BJ (cell line): ENCODE results near the gene APOBEC3B. TPM values are rescaled to one million over a fixed set of nuclear protein-coding genes. Genes with fewer than 3 reads are reported as not detected.

ENCODE experiments used
- CTCF ChIA-PET: fragments of 350-600 bp; formaldehyde crosslinking; extraction: SDS; loops from one replicate; lab custom pipeline; 2021; ENCODE audit warnings: antibody characterized with exemption, inconsistent platforms; lab: Yijun Ruan, JAX
- POLR2A ChIA-PET: fragments of 300-600 bp; sonication (Branson Sonifier 250); formaldehyde crosslinking; extraction: SDS; loops from one replicate; lab custom pipeline; 2021; ENCODE audit warnings: antibody characterized with exemption; lab: Charles Lee
- DNase-seq: peaks from one replicate; pipeline ENCODE4 v3.0.0-alpha.2; 2011; ENCODE audit warnings: low read depth
- H3K27me3 ChIP-seq: 2 replicates; pipeline ENCODE4 v1.6.0; 2011; ENCODE audit warnings: low read length; ENCODE audit not compliant: control insufficient read depth, insufficient read depth
- H3K36me3 ChIP-seq: 2 replicates; pipeline ENCODE4 v1.5.1; 2011; ENCODE audit warnings: low read length; ENCODE audit not compliant: control insufficient read depth, insufficient read depth
- H3K4me3 ChIP-seq: 2 replicates; pipeline ENCODE4 v1.5.1; 2011; ENCODE audit warnings: low read depth, mild to moderate bottlenecking, control low read depth, low read length
- polyA plus RNA-seq: library from polyadenylated mRNA; depleted of rRNA; stranded (reverse); fragments of >200 nt; gene quantifications from 2 replicates; pipeline ENCODE4 v1.2.3, GENCODE V29; 2011
- TF ChIP-seq, protein P1 (sequence below): IDR thresholded peaks from 2 replicates; pipeline ENCODE4 v1.5.1; 2011; ENCODE audit warnings: low read depth, mild to moderate bottlenecking, control low read depth, inconsistent platforms, low read length, moderate library complexity; ENCODE audit not compliant: insufficient read depth

Gene APOBEC3B
- polyA plus RNA-seq, 1 experiment: 16.0 TPM

DNA sequence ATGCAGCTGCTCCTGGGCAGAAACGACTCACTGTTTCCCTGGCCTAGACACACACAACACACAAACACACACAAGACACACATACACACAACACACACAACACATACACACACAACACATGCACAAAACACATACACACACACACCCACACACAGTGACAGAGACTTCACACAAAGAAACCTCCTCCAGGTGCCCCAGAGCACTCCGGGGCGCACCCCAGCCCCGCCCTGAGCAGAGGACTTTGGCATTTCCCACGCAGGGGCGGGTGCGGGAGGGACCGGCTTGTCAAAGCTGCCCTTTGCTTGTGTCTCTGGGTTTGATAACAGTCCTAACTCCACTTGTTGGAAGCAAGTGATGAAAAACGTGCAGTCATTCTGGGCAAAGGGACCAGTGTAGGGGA lies 18.3 kb upstream of the APOBEC3B start:
- ChIA-PET POLR2A (no interaction called here), CTCF (interaction anchor here (1.2 kb wide), 1 partner anchor 10 kb away, joined by 4 read pairs; no protein-coding TSS in a partner anchor)
- no peak for DNase-seq
- Histone ChIP-seq H3K36me3 (no peaks in the 10 kb centered on the region), H3K27me3 (no peaks in the 10 kb centered on the region), H3K4me3 (no peak overlapping the region)
- TF ChIP-seq, protein P1, sequence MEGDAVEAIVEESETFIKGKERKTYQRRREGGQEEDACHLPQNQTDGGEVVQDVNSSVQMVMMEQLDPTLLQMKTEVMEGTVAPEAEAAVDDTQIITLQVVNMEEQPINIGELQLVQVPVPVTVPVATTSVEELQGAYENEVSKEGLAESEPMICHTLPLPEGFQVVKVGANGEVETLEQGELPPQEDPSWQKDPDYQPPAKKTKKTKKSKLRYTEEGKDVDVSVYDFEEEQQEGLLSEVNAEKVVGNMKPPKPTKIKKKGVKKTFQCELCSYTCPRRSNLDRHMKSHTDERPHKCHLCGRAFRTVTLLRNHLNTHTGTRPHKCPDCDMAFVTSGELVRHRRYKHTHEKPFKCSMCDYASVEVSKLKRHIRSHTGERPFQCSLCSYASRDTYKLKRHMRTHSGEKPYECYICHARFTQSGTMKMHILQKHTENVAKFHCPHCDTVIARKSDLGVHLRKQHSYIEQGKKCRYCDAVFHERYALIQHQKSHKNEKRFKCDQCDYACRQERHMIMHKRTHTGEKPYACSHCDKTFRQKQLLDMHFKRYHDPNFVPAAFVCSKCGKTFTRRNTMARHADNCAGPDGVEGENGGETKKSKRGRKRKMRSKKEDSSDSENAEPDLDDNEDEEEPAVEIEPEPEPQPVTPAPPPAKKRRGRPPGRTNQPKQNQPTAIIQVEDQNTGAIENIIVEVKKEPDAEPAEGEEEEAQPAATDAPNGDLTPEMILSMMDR: no peak

DNA sequence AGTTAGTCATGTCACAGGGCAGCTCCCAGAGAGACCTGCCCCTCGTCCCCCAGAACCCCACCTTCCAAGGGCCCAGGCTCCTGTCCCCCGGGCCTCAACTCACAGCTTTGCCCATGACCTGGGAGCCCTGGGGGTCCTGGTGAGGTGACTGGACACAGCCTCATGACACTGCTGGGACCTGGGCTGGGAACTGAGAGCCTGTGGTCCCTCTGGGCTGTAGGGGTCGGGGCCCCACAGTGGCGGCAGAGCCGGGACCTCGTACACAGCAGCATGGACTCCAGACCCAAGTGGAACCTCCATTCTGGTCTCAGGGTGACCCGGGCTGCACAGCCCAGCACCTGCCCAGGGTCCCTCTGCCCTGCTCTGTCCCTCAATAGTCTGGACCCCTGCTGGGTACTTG lies 17.8 kb upstream of the APOBEC3B start:
- ChIA-PET CTCF (interaction anchor here (1.2 kb wide), 1 partner anchor 9 kb away, joined by 4 read pairs; no protein-coding TSS in a partner anchor), POLR2A (no interaction called here)
- Histone ChIP-seq H3K36me3 (no peaks in the 10 kb centered on the region), H3K27me3 (no peaks in the 10 kb centered on the region), H3K4me3 (no peak overlapping the region)
- DNase-seq: no peak
- TF ChIP-seq, protein P1: no peak

DNA sequence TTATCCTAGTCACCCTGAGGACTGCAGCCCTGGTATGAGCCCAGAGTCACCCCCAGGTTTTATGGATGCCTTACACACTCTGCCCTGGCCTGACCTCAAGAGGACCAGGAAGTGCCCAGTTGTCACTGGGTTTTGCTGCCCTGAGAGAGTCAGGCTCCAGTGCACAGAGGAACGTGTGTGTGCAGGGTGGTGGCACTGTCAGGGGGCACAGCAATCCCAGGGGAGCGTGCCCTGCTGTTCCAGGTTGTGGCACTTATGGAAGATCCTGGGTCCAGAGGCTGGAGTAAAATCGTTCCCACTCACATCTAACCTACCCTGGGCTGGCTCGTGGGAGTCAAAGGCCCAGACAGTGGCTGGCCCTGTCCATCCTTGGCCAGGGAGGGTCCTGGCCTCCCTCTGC lies 17.2 kb upstream of the APOBEC3B start:
- TF ChIP-seq, protein P1: no peak
- Histone ChIP-seq H3K4me3 (no peak overlapping the region), H3K36me3 (no peaks in the 10 kb centered on the region), H3K27me3 (no peaks in the 10 kb centered on the region)
- POLR2A ChIA-PET: no interaction called here
- CTCF ChIA-PET: interaction anchor here (1.2 kb wide), 1 partner anchor 9 kb away, joined by 4 read pairs; no protein-coding TSS in a partner anchor
- no peak for DNase-seq

DNA sequence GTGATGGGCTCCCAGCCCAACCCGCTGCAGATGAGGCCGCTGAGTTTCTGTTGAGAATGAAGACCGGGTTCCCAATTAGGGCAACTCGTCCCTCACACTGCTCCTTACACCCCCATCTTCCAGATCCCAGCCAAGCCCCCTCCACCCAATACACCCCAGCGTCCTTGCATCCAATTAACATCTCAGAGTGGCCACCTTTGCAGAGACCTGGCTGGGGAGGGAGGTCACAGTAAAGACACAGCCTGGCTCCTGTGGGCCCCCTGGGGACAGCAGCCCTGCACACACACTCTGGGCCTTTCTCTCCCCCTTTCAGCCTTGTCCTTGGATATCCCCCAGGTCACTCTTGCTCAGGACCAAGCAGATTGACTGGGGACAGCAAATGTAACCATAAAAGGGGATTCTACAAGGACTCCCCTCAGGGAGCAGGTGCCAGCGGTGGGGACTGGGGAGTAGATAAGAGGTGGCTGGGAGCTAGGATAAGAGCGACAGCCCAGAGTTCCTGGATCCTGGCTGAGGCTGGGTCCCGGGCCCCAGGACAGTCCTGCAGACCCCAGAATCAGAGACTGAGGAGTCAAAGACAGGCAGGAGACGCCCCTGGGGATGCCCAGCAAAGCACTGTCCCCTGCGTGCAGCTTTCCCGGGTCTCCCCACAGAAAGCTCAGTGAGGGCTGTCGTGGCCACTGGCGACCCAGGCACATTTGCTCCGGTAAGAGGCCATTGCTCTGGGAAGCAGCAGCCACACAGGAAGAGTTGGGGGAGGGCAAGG lies 16.4 kb upstream of the APOBEC3B start:
- DNase-seq: no peak
- TF ChIP-seq, protein P1: no peak
- Histone ChIP-seq H3K4me3 (no peak overlapping the region), H3K36me3 (no peaks in the 10 kb centered on the region), H3K27me3 (no peaks in the 10 kb centered on the region)
- CTCF ChIA-PET: interaction anchor here (1.2 to 1.3 kb wide), 2 partner anchors 9 to 97 kb away, joined by 3 to 4 read pairs; no protein-coding TSS in a partner anchor
- POLR2A ChIA-PET: no interaction called here

DNA sequence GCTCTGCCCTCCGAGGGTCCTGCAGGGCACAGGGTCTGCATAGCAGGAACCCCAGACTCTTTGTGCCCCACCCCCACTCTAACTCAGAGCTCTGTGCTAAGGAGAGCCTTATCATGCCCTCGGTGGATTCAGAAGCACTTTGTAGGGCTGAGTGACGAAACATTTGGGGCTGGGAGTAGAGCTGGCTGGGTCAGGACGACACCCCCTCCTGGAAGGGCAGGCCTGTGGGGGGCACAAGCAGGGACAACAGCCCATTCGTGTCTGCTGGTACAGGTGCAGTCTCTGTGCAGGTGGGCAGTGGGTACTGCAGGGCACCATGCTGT lies 15.8 kb upstream of the APOBEC3B start:
- Histone ChIP-seq H3K4me3 (no peak overlapping the region), H3K36me3 (no peaks in the 10 kb centered on the region), H3K27me3 (no peaks in the 10 kb centered on the region)
- ChIA-PET POLR2A (no interaction called here), CTCF (interaction anchor here (1.2 to 1.3 kb wide), 2 partner anchors 9 to 97 kb away, joined by 3 to 4 read pairs; no protein-coding TSS in a partner anchor)
- DNase-seq: no peak
- TF ChIP-seq, protein P1: no peak
